Uterus (tissue), 2 donors: ENCODE results near the gene KLHDC3.

Experiments
- POLR2A ChIP-seq, 2 donors: fragments of 450-650 bp; IDR thresholded peaks; one replicate each; pipeline ENCODE4 v1.6.1; 2016; ENCODE audit warnings: antibody characterized with exemption in 2 of 2, mild to moderate bottlenecking in 1 of 2, moderate library complexity in 1 of 2
- TF ChIP-seq, protein P1 (sequence below), 4 experiments: fragments of 200-600 bp in 2 of 4; fragments of 450-650 bp in 2 of 4; sonication (generic) in 2 of 4; IDR thresholded peaks; one replicate each; pipeline ENCODE4 v1.5.1; 2016 to 2019; ENCODE audit warnings: antibody characterized with exemption in 4 of 4, mild to moderate bottlenecking in 2 of 4, moderate library complexity in 1 of 4

DNA sequence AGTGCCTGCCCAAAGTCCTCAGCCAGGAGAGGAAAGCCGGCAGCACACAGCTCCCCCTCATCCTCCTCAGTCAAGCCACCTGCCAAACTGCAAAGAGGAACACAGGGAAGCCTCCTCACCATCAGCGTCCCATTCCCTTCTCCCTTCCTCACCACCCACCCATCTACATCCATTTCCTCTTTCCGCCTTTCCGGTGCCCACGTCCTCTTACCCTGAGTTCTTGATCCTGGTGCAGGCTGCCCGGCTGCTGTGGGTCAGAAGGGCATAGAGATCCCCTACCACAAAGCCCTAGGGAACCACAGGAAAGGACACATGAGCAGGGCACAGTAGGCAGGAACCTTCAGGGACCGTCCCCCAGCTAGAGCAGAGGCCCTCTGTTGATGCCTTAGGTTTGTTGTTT lies 47.5 kb upstream of the KLHDC3 start:
- no peak for TF ChIP-seq POLR2A (IDR thresholded peaks at IDR 0.05)
- TF ChIP-seq, protein P1, sequence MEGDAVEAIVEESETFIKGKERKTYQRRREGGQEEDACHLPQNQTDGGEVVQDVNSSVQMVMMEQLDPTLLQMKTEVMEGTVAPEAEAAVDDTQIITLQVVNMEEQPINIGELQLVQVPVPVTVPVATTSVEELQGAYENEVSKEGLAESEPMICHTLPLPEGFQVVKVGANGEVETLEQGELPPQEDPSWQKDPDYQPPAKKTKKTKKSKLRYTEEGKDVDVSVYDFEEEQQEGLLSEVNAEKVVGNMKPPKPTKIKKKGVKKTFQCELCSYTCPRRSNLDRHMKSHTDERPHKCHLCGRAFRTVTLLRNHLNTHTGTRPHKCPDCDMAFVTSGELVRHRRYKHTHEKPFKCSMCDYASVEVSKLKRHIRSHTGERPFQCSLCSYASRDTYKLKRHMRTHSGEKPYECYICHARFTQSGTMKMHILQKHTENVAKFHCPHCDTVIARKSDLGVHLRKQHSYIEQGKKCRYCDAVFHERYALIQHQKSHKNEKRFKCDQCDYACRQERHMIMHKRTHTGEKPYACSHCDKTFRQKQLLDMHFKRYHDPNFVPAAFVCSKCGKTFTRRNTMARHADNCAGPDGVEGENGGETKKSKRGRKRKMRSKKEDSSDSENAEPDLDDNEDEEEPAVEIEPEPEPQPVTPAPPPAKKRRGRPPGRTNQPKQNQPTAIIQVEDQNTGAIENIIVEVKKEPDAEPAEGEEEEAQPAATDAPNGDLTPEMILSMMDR (IDR thresholded peaks at IDR 0.05), result no peak
